Measurements from ENCODE around the gene RAB3D. TPM values are rescaled to one million over a fixed set of nuclear protein-coding genes. Genes with fewer than 3 reads are reported as not detected.

The RAB3D gene
- total and polyA plus RNA-seq, 10 of the 15 experiments (the other 5 are each of a cell fraction or from before 2014, with no cell fraction given), result 1.1 to 15.7 (median 6.2) TPM

DNA sequence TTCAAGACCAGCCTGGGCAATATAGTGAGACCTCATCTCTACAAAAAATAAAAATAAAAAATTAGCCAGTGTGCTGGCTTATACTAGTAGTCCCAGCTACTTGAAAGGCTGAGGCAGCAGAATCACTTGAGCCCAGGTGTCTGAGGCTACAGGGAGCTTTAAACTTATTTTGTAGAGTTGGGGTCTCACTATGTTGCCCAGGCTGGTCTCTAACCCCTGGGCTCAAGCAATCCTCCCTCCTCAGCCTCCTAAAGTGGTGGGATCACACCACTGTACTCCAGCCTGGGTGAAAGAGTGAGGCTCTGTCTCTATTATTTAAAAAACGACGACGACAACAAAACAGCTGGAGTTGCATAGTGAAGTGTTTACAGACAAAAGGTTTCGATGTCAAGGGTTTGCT, 8.0 kb downstream of the RAB3D start:
- Histone ChIP-seq H3K36me3 (ENCODE audit: control insufficient read depth in 2 of 2, insufficient read depth in 2 of 2, low read length in 1 of 2) (peaks cover 0 to 13% of the 10 kb centered on the region in 2 experiments; a peak in 2 of 4 replicates), H3K4me3 (no peak overlapping the region), H3K27me3 (replicated peaks in 1 of 2; ENCODE audit: control insufficient read depth in 2 of 2, insufficient read depth in 2 of 2, low read length in 1 of 2) (no peaks in the 10 kb centered on the region), H4K20me1 (ENCODE audit: control insufficient read depth, insufficient read depth) (no peaks in the 10 kb centered on the region), H3K27ac (ENCODE audit: control insufficient read depth, insufficient read depth) (no peak overlapping the region), H3K79me2 (ENCODE audit: control insufficient read depth, insufficient read depth, low read length) (no peaks in the 10 kb centered on the region), H3K4me2 (ENCODE audit: control insufficient read depth, insufficient read depth) (no peak overlapping the region), H3K4me1 (ENCODE audit: control insufficient read depth, insufficient read depth, low read length) (no peaks in the 10 kb centered on the region), H3K9me3 (replicated peaks; ENCODE audit: control insufficient read depth, insufficient read depth, low read length) (no peaks in the 10 kb centered on the region; the same call in 2 of the 3 replicates), H2AFZ (ENCODE audit: control insufficient read depth, low read depth, low read length) (no peak overlapping the region), H3K9ac (ENCODE audit: control insufficient read depth, insufficient read depth, low read length) (no peak overlapping the region)
- ChIA-PET POLR2A (interaction anchor here (1.1 to 1.3 kb wide), 2 partner anchors 8 to 14 kb away, joined by 3 to 6 read pairs; partner anchors contain the start of genes RAB3D and TMEM205), RAD21 (ENCODE audit: unreplicated experiment) (no interaction called here), CTCF (interaction anchor here (0.7 kb wide), 1 partner anchor 8 kb away, joined by 3 read pairs; no protein-coding TSS in a partner anchor), SMC1A (ENCODE audit: uncharacterized antibody, unreplicated experiment) (interaction anchor here (2.0 kb wide), 1 partner anchor 9 kb away, joined by 16 read pairs; no protein-coding TSS in a partner anchor)
- WGBS (ENCODE audit: insufficient coverage, insufficient replicate concordance, low lambda C conversion rate, missing lambda C conversion rate), result 98% methylated on average over 4 of the region's 4 CpGs
- intact Hi-C loops (cut with micrococcal nuclease; ENCODE audit: unreplicated experiment), result no loop called here
- FAIRE-seq (no peak), DNase-seq (ENCODE audit: low read depth, low spot score) (no peak), ATAC-seq (no peak)
- no TSS peak for BruUV-seq (replicated peaks)
- in situ Hi-C loops (cut with MboI), result no loop called here
- TF ChIP-seq ASH2L (IDR thresholded peaks at IDR 0.05; ENCODE audit: borderline replicate concordance, low read depth) (no peak), HDAC6 (IDR thresholded peaks at IDR 0.05; ENCODE audit: unreplicated experiment) (no peak), YBX1 (IDR thresholded peaks at IDR 0.05) (no peak), CHD2 (IDR thresholded peaks at IDR 0.05; ENCODE audit: borderline replicate concordance, low read depth, low read length) (no peak), RFX5 (IDR thresholded peaks at IDR 0.05; ENCODE audit: low read depth, low read length) (no peak)
- TF ChIP-seq, protein P1, sequence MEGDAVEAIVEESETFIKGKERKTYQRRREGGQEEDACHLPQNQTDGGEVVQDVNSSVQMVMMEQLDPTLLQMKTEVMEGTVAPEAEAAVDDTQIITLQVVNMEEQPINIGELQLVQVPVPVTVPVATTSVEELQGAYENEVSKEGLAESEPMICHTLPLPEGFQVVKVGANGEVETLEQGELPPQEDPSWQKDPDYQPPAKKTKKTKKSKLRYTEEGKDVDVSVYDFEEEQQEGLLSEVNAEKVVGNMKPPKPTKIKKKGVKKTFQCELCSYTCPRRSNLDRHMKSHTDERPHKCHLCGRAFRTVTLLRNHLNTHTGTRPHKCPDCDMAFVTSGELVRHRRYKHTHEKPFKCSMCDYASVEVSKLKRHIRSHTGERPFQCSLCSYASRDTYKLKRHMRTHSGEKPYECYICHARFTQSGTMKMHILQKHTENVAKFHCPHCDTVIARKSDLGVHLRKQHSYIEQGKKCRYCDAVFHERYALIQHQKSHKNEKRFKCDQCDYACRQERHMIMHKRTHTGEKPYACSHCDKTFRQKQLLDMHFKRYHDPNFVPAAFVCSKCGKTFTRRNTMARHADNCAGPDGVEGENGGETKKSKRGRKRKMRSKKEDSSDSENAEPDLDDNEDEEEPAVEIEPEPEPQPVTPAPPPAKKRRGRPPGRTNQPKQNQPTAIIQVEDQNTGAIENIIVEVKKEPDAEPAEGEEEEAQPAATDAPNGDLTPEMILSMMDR (IDR thresholded peaks at IDR 0.05 in 2 of 3, conservative IDR thresholded peaks at IDR 0.05 in 1 of 3; ENCODE audit: control insufficient read depth in 2 of 3, extremely low read depth in 1 of 3, insufficient read depth in 1 of 3, low read depth in 3 of 3, low read length in 3 of 3), result no peak

All from GM12878 (cell line).